CD4-positive, CD25-positive, alpha-beta regulatory T cell (primary cell): Measurements from ENCODE around the gene POLR3G. TPM values are rescaled to one million over a fixed set of nuclear protein-coding genes. Genes with fewer than 3 reads are reported as not detected.

Experiments
- ATAC-seq, 2 donors: fragments of 150-1000 bp; cut with Tn5 transposase; one replicate each; pipeline ENCODE4 v1.10.0; 2021; ENCODE audit warnings: low read depth in 2 of 2, moderate number of reproducible peaks in 2 of 2, moderate library complexity in 1 of 2
- DNase-seq, 3 donors: peaks; one replicate each; pipeline versions ENCODE4 v3.0.0 to v3.0.0-alpha.2; 2012 to 2022; ENCODE audit warnings: mixed read lengths in 1 of 3
- H3K27ac ChIP-seq: one replicate; pipeline ENCODE4 v1.7.0; 2013; ENCODE audit warnings: mild to moderate bottlenecking, low read length; ENCODE audit not compliant: insufficient read depth, poor library complexity, severe bottlenecking
- H3K27me3 ChIP-seq: one replicate; pipeline ENCODE4 v1.7.0; 2013; ENCODE audit warnings: low read length; ENCODE audit not compliant: control insufficient read depth, insufficient read depth
- H3K36me3 ChIP-seq: one replicate; pipeline ENCODE4 v1.7.0; 2013; ENCODE audit warnings: mild to moderate bottlenecking, low read length, moderate library complexity; ENCODE audit not compliant: control insufficient read depth, insufficient read depth
- H3K4me1 ChIP-seq: 2 replicates; pipeline ENCODE4 v1.7.0; 2013; ENCODE audit warnings: mild to moderate bottlenecking, low read length; ENCODE audit not compliant: insufficient read depth, control insufficient read depth, poor library complexity, severe bottlenecking
- H3K4me3 ChIP-seq: one replicate; pipeline ENCODE4 v1.7.0; 2013; ENCODE audit warnings: low read depth, mild to moderate bottlenecking, low read length, moderate library complexity
- H3K9me3 ChIP-seq, 2 experiments: 1 replicate in 1 of 2; 2 replicates in 1 of 2; pipeline ENCODE4 v1.7.0; 2013; ENCODE audit warnings: low read length in 2 of 2, mild to moderate bottlenecking in 1 of 2, moderate library complexity in 1 of 2; ENCODE audit not compliant: control insufficient read depth in 2 of 2
- H3K27ac Mint-ChIP-seq, 3 donors: one replicate each; pipeline ENCODE4 v1.8.0; 2020 to 2022; ENCODE audit warnings: mild to moderate bottlenecking in 3 of 3, mixed read lengths in 3 of 3, moderate library complexity in 2 of 3
- H3K27me3 Mint-ChIP-seq: one replicate; pipeline ENCODE4 v1.8.0; 2022; ENCODE audit warnings: mild to moderate bottlenecking, mixed read lengths
- H3K36me3 Mint-ChIP-seq: one replicate; pipeline ENCODE4 v1.8.0; 2020; ENCODE audit warnings: mixed read lengths
- H3K4me1 Mint-ChIP-seq, 4 donors: one replicate each; pipeline ENCODE4 v1.8.0; 2020 to 2022; ENCODE audit warnings: mixed read lengths in 4 of 4, mild to moderate bottlenecking in 1 of 4
- H3K4me3 Mint-ChIP-seq, 4 donors: one replicate each; pipeline ENCODE4 v1.8.0; 2020 to 2022; ENCODE audit warnings: mild to moderate bottlenecking in 4 of 4, mixed read lengths in 4 of 4, moderate library complexity in 3 of 4
- H3K9me3 Mint-ChIP-seq, 7 donors: one replicate each; pipeline ENCODE4 v1.8.0; 2020 to 2022; ENCODE audit warnings: mixed read lengths in 7 of 7, mild to moderate bottlenecking in 3 of 7, moderate library complexity in 2 of 7
- polyA plus RNA-seq, 4 donors: library from polyadenylated mRNA; unstranded; fragments of 300-500 nt; fragmentation: Illumina TruSeq; gene quantifications; one replicate each; pipeline ENCODE4 v1.2.3, GENCODE V29; 2021
- total RNA-seq: library from RNA; stranded (reverse); gene quantifications from one replicate; pipeline ENCODE4 v1.2.3, GENCODE V29; 2022

POLR3G gene
- total and polyA plus RNA-seq, 5 donors from 2014 or later, result 0.91 to 1.9 (median 1.3) TPM

DNA sequence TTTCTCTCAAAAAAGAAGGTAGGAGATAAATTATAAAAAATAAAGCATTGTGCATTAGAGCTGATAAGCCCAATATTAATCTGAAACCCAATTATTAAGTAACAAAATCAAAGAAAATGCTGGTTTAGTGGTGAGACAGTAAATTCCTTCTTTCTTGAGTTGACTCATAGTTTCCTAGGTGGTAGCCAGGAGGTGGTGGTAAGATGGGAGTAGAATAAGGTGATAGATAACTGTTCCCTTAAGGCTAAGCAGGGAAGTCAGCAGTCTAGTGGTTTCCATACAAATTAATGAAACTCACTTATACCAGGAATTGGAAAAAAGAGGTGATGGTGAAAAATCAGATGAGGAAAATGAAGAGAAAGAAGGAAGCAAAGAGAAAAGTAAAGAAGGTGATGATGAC is 31.6 kb downstream of the POLR3G start:
- ATAC-seq (no peak), DNase-seq (no peak)
- H3K27me3 ChIP-seq, result no peaks in the 10 kb centered on the region
- no peak overlapping the region for H3K4me3 Mint-ChIP-seq
- no peaks in the 10 kb centered on the region for H3K36me3 ChIP-seq
- H3K36me3 Mint-ChIP-seq, result no peaks in the 10 kb centered on the region
- no peak overlapping the region for H3K27ac Mint-ChIP-seq
- H3K4me1 ChIP-seq, result no peaks in the 10 kb centered on the region
- H3K4me3 ChIP-seq, result no peak overlapping the region
- H3K4me1 Mint-ChIP-seq, result peaks cover 0 to 12% (median 6%) of the 10 kb centered on the region in 4 donors
- H3K27ac ChIP-seq, result no peak overlapping the region
- peaks cover 0 to 4% (median 0%) of the 10 kb centered on the region in 7 donors for H3K9me3 Mint-ChIP-seq
- H3K27me3 Mint-ChIP-seq, result no peaks in the 10 kb centered on the region
- H3K9me3 ChIP-seq, result no peaks in the 10 kb centered on the region

- Mint-ChIP-seq H3K27me3 (no peaks in the 10 kb centered on the region), H3K27ac (no peak overlapping the region), H3K9me3 (peaks cover 0 to 4% (median 0%) of the 10 kb centered on the region in 7 donors), H3K4me1 (peaks cover 0 to 12% (median 6%) of the 10 kb centered on the region in 4 donors), H3K36me3 (no peaks in the 10 kb centered on the region), H3K4me3 (no peak overlapping the region)
- no peak overlapping the region for H3K27ac ChIP-seq
- no peak overlapping the region for H3K4me3 ChIP-seq
- DNase-seq (no peak), ATAC-seq (no peak)
- no peaks in the 10 kb centered on the region for H3K9me3 ChIP-seq
- no peaks in the 10 kb centered on the region for H3K4me1 ChIP-seq
- no peaks in the 10 kb centered on the region for H3K27me3 ChIP-seq
- no peaks in the 10 kb centered on the region for H3K36me3 ChIP-seq
Measured at GRCh38 chr5:90510438-90510837, 35.8 kb downstream of the POLR3G start.

- Mint-ChIP-seq H3K9me3 (peaks cover 0 to under 1% (median 0%) of the 10 kb centered on the region in 7 donors), H3K4me1 (peaks cover 0 to 5% (median 3%) of the 10 kb centered on the region in 4 donors), H3K36me3 (peaks cover 12% of the 10 kb centered on the region), H3K27me3 (no peaks in the 10 kb centered on the region), H3K27ac (no peak overlapping the region), H3K4me3 (no peak overlapping the region)
- Histone ChIP-seq H3K9me3 (no peaks in the 10 kb centered on the region), H3K4me1 (no peaks in the 10 kb centered on the region), H3K36me3 (peaks cover 16% of the 10 kb centered on the region), H3K27me3 (no peaks in the 10 kb centered on the region), H3K4me3 (no peak overlapping the region), H3K27ac (no peak overlapping the region)
- DNase-seq (no peak), ATAC-seq (no peak)
Measured at GRCh38 chr5:90514520-90514919, 39.9 kb downstream of the POLR3G start.

DNA sequence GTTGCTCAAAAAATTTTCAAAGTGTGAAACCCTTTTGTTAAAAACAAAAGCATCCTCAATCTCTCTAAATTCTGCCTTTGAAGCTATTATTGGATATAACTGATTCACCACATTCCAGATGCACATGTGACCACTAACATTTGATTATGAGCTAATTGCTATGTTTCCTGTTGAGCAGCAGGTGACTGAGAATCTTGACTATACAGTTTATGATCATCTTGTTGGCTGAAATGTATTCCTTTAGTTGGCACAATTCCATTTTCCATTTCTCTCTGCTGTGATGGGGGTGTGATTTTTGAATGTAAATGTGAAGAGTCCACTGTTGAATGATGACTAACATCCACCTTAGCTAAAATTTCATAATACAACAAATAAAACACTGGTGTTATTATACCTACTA is 44.0 kb downstream of the POLR3G start:
- peaks cover 38% of the 10 kb centered on the region for H3K36me3 ChIP-seq

GRCh38 chr5:90519081-90519480 is 44.4 kb downstream of the POLR3G start:
- ATAC-seq (no peak), DNase-seq (no peak)
- no peaks in the 10 kb centered on the region for H3K27me3 Mint-ChIP-seq
- Histone ChIP-seq H3K4me3 (no peak overlapping the region), H3K27ac (no peak overlapping the region), H3K27me3 (no peaks in the 10 kb centered on the region), H3K36me3 (peaks cover 42% of the 10 kb centered on the region), H3K9me3 (no peaks in the 10 kb centered on the region), H3K4me1 (no peaks in the 10 kb centered on the region)
- H3K27ac Mint-ChIP-seq, result no peak overlapping the region
- no peak overlapping the region for H3K4me3 Mint-ChIP-seq
- no peaks in the 10 kb centered on the region for H3K9me3 Mint-ChIP-seq
- H3K36me3 Mint-ChIP-seq, result peaks cover 37% of the 10 kb centered on the region
- H3K4me1 Mint-ChIP-seq, result peaks cover 6 to 25% (median 22%) of the 10 kb centered on the region in 4 donors

More for the DNA sequence above, 44.0 kb downstream of the POLR3G start:
- H3K36me3 Mint-ChIP-seq, result peaks cover 37% of the 10 kb centered on the region
- ATAC-seq (no peak), DNase-seq (no peak)
- Histone ChIP-seq H3K27me3 (no peaks in the 10 kb centered on the region), H3K9me3 (no peaks in the 10 kb centered on the region), H3K4me1 (no peaks in the 10 kb centered on the region), H3K27ac (no peak overlapping the region), H3K4me3 (no peak overlapping the region)
- no peak overlapping the region for H3K27ac Mint-ChIP-seq
- H3K27me3 Mint-ChIP-seq, result no peaks in the 10 kb centered on the region
- peaks cover 3 to 23% (median 19%) of the 10 kb centered on the region in 4 donors for H3K4me1 Mint-ChIP-seq
- H3K4me3 Mint-ChIP-seq, result no peak overlapping the region
- H3K9me3 Mint-ChIP-seq, result no peaks in the 10 kb centered on the region

GRCh38 chr5:90528601-90529193 is 54.0 kb downstream of the POLR3G start:
- Histone ChIP-seq H3K4me3 (peak overlapping the region; percentile 90), H3K27ac (peak overlapping the region; percentile 96), H3K27me3 (peaks cover 13% of the 10 kb centered on the region), H3K9me3 (no peaks in the 10 kb centered on the region), H3K4me1 (peaks cover 32% of the 10 kb centered on the region), H3K36me3 (peaks cover 16% of the 10 kb centered on the region)
- Mint-ChIP-seq H3K4me1 (peaks cover 29 to 48% (median 38%) of the 10 kb centered on the region in 4 donors), H3K27ac (peak overlapping the region; percentile 82 to 99 (median 95)), H3K36me3 (peaks cover 4% of the 10 kb centered on the region), H3K9me3 (peaks cover 0 to 1% (median 0%) of the 10 kb centered on the region in 7 donors), H3K4me3 (peak overlapping the region; percentile 92 to 100 (median 97)), H3K27me3 (peaks cover 20% of the 10 kb centered on the region)
- DNase-seq, result peak; percentile 28 to 59 (median 35)
- ATAC-seq, result no peak

DNA sequence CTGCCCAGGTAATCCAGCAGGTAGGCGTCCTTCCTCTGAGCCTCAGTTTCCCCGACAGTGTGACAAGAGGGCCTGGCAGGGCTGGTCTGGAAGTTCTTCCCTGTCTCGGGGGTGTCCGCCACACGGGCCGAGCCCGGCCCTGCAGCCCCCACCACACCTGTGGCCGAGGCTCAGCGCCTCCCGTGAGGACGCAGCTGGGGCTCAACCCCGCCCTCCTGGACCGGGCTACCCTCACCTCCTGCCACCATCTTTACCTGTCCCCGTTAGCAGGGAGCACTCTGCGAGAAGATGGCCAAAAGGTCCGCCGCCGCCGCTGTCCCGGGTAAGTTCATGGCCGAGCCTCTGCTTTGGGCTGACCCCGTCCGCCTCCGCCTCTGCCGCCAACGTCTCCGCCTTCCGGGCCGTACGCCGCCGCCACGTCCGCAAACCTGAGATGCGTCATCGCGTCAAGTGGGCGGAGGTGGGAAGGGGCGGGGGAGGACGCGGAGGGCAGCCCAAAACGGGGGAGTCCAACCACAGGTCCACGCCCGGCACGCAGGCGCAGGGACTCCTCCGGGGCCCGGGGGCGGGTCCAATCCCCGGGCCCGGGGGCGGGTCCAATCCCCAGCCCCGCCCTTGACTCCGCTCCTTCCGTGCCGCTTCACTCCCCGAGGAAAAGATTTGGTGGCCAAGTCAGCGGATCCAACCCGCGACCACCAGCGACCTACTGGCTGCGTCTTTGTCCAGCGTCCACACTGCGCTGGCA is 54.7 kb downstream of the POLR3G start, which contains the start of gene LYSMD3:
Gene LYSMD3, minus strand, starts transcription at position 391 of the 745 bp plus-strand sequence. CDS start 4,295 bp downstream, outside the sequence.
- Mint-ChIP-seq H3K36me3 (peaks cover 4% of the 10 kb centered on the region), H3K27me3 (peaks cover 25% of the 10 kb centered on the region), H3K4me3 (peak within 1 kb of the TSS; percentile 92 to 100 (median 97)), H3K9me3 (peaks cover 0 to 1% (median 0%) of the 10 kb centered on the region in 7 donors), H3K27ac (peak within 1 kb of the TSS; percentile 95 to 99 (median 99)), H3K4me1 (peaks cover 26 to 45% (median 35%) of the 10 kb centered on the region in 4 donors)
- H3K27ac ChIP-seq, result peak within 1 kb of the TSS; percentile 96
- DNase-seq, result peak; percentile 96 to 98 (median 96)
- ATAC-seq, result peak; percentile 90 to 91
- H3K4me3 ChIP-seq, result peak within 1 kb of the TSS; percentile 94
- peaks cover 10% of the 10 kb centered on the region for H3K36me3 ChIP-seq
- H3K27me3 ChIP-seq, result peaks cover 19% of the 10 kb centered on the region
- peaks cover 32% of the 10 kb centered on the region for H3K4me1 ChIP-seq
- no peaks in the 10 kb centered on the region for H3K9me3 ChIP-seq
